Mucosa of stomach (tissue), 1 donor: ENCODE measurements around the gene MAOB.
"Not testable (repeated sequence)": the region's sequence is repeated elsewhere in the genome, so short reads cannot be mapped to it uniquely, and the experiment has no call there.

Source experiments
- H3K27me3 ChIP-seq: one replicate; pipeline ENCODE4 v1.7.0; 2013; ENCODE audit warnings: mild to moderate bottlenecking, low read length; ENCODE audit not compliant: control insufficient read depth, insufficient read depth
- H3K36me3 ChIP-seq: one replicate; pipeline ENCODE4 v1.7.0; 2013; ENCODE audit warnings: low read length; ENCODE audit not compliant: control insufficient read depth, insufficient read depth
- H3K4me1 ChIP-seq: one replicate; pipeline ENCODE4 v1.7.0; 2013; ENCODE audit warnings: mild to moderate bottlenecking, low read length; ENCODE audit not compliant: control insufficient read depth, insufficient read depth
- H3K4me3 ChIP-seq: one replicate; pipeline ENCODE4 v1.7.0; 2013; ENCODE audit warnings: low read length
- H3K9ac ChIP-seq: one replicate; pipeline ENCODE4 v1.7.0; 2013; ENCODE audit warnings: mild to moderate bottlenecking, low read length, moderate library complexity
- H3K9me3 ChIP-seq: one replicate; pipeline ENCODE4 v1.7.0; 2013; ENCODE audit warnings: mild to moderate bottlenecking, low read length, moderate library complexity; ENCODE audit not compliant: control insufficient read depth
- donor health status: Pancreatic carcinoma.

Gene MAOB

GRCh38 chrX:43882294-43882681 lies at the start of gene MAOB:
MAOB (minus strand) TSS chrX:43882450; CDS start chrX:43882299, 151 bp downstream.
- H3K36me3 ChIP-seq = no peaks in the 10 kb centered on the region
- H3K4me1 ChIP-seq = peaks cover 9% of the 10 kb centered on the region
- H3K27me3 ChIP-seq = no peaks in the 10 kb centered on the region
- H3K4me3 ChIP-seq = no peak within 1 kb of the TSS
- no peak within 1 kb of the TSS for H3K9ac ChIP-seq
- H3K9me3 ChIP-seq = no peaks in the 10 kb centered on the region

- not testable (repeated sequence) for H3K9me3 ChIP-seq, H3K4me1 ChIP-seq, H3K4me3 ChIP-seq, H3K36me3 ChIP-seq, H3K27me3 ChIP-seq, H3K9ac ChIP-seq
Observed at GRCh38 chrX:43922032-43922431, 39.8 kb upstream of the MAOB start.

GRCh38 chrX:43910772-43911171 lies 28.5 kb upstream of the MAOB start:
- H3K9me3 ChIP-seq = not testable (repeated sequence)

GRCh38 chrX:43910012-43910411 lies 27.8 kb upstream of the MAOB start:
- H3K36me3 ChIP-seq = no peaks in the 10 kb centered on the region

More at GRCh38 chrX:43910772-43911171, 28.5 kb upstream of the MAOB start:
- not testable (repeated sequence) for H3K27me3 ChIP-seq, H3K9ac ChIP-seq, H3K36me3 ChIP-seq, H3K4me1 ChIP-seq, H3K4me3 ChIP-seq

GRCh38 chrX:43909141-43909540 lies 26.9 kb upstream of the MAOB start:
- H3K9me3 ChIP-seq = no peaks in the 10 kb centered on the region
- no peak overlapping the region for H3K9ac ChIP-seq
- H3K4me1 ChIP-seq = no peaks in the 10 kb centered on the region
- no peaks in the 10 kb centered on the region for H3K27me3 ChIP-seq
- H3K36me3 ChIP-seq = no peaks in the 10 kb centered on the region
- H3K4me3 ChIP-seq = no peak overlapping the region

More at GRCh38 chrX:43910012-43910411, 27.8 kb upstream of the MAOB start:
- Histone ChIP-seq H3K4me1 (no peaks in the 10 kb centered on the region), H3K27me3 (no peaks in the 10 kb centered on the region), H3K4me3 (no peak overlapping the region), H3K9me3 (no peaks in the 10 kb centered on the region), H3K9ac (no peak overlapping the region)

GRCh38 chrX:43899878-43900815 lies 17.9 kb upstream of the MAOB start:
- Histone ChIP-seq H3K4me1 (no peaks in the 10 kb centered on the region), H3K9ac (no peak overlapping the region), H3K9me3 (no peaks in the 10 kb centered on the region), H3K4me3 (no peak overlapping the region), H3K36me3 (no peaks in the 10 kb centered on the region), H3K27me3 (no peaks in the 10 kb centered on the region)

- no peak overlapping the region for H3K9ac ChIP-seq
- H3K4me1 ChIP-seq = no peaks in the 10 kb centered on the region
- H3K4me3 ChIP-seq = no peak overlapping the region
- no peaks in the 10 kb centered on the region for H3K9me3 ChIP-seq
- H3K36me3 ChIP-seq = no peaks in the 10 kb centered on the region
- H3K27me3 ChIP-seq = no peaks in the 10 kb centered on the region
Observed at GRCh38 chrX:43898406-43899035, 16.3 kb upstream of the MAOB start.

- Histone ChIP-seq H3K4me3 (no peak overlapping the region), H3K9me3 (no peaks in the 10 kb centered on the region), H3K9ac (no peak overlapping the region), H3K27me3 (no peaks in the 10 kb centered on the region), H3K36me3 (no peaks in the 10 kb centered on the region), H3K4me1 (no peaks in the 10 kb centered on the region)
Observed at GRCh38 chrX:43897290-43897689, 15.0 kb upstream of the MAOB start.

GRCh38 chrX:43892336-43892870 lies 10.2 kb upstream of the MAOB start:
- H3K4me1 ChIP-seq = no peaks in the 10 kb centered on the region
- H3K4me3 ChIP-seq = no peak overlapping the region
- H3K9ac ChIP-seq = no peak overlapping the region
- H3K9me3 ChIP-seq = no peaks in the 10 kb centered on the region
- no peaks in the 10 kb centered on the region for H3K36me3 ChIP-seq
- no peaks in the 10 kb centered on the region for H3K27me3 ChIP-seq

- no peaks in the 10 kb centered on the region for H3K27me3 ChIP-seq
- H3K9me3 ChIP-seq = no peaks in the 10 kb centered on the region
- peaks cover 9% of the 10 kb centered on the region for H3K4me1 ChIP-seq
- no peak overlapping the region for H3K9ac ChIP-seq
- H3K36me3 ChIP-seq = no peaks in the 10 kb centered on the region
- H3K4me3 ChIP-seq = no peak overlapping the region
Observed at GRCh38 chrX:43885617-43886016, 3.4 kb upstream of the MAOB start.

GRCh38 chrX:43881410-43882293 lies 598 bp downstream of the MAOB start:
- Histone ChIP-seq H3K9ac (no peak overlapping the region), H3K4me1 (peaks cover 9% of the 10 kb centered on the region), H3K4me3 (no peak overlapping the region), H3K36me3 (no peaks in the 10 kb centered on the region), H3K9me3 (no peaks in the 10 kb centered on the region), H3K27me3 (no peaks in the 10 kb centered on the region)
